Tibial artery (tissue), 4 donors: Measurements from ENCODE around the gene MARK4.

Experiments used
- DNase-seq, 2 donors: peaks; one replicate each; pipeline ENCODE4 v3.0.0-alpha.2; 2019
- H3K27ac ChIP-seq, 2 donors: fragments of 200-600 bp; sonication (generic) in 1 of 2; 1 replicate in 1 of 2; 2 replicates in 1 of 2; pipeline ENCODE4 v1.5.1; 2018 to 2019; ENCODE audit warnings: mild to moderate bottlenecking in 1 of 2
- H3K27me3 ChIP-seq, 2 donors: fragments of 200-600 bp; sonication (generic) in 1 of 2; one replicate each; pipeline versions ENCODE4 v1.5.1 to v1.6.0; 2016 to 2019
- H3K36me3 ChIP-seq, 3 donors: fragments of 200-600 bp; sonication (generic) in 2 of 3; one replicate each; pipeline ENCODE4 v1.5.1; 2016 to 2019; ENCODE audit warnings: mild to moderate bottlenecking in 2 of 3
- H3K4me1 ChIP-seq, 4 donors: fragments of 200-600 bp; sonication (generic) in 2 of 4; 1 replicate in 3 of 4; 2 replicates in 1 of 4; pipeline ENCODE4 v1.5.1; 2016 to 2019
- H3K4me3 ChIP-seq, 2 donors: fragments of 200-600 bp; sonication (generic) in 1 of 2; 1 replicate in 1 of 2; 2 replicates in 1 of 2; pipeline ENCODE4 v1.5.1; 2018 to 2019; ENCODE audit warnings: mild to moderate bottlenecking in 2 of 2
- H3K9me3 ChIP-seq, 3 donors: fragments of 200-600 bp; sonication (generic) in 1 of 3; one replicate each; pipeline ENCODE4 v1.5.1; 2016 to 2019
- CTCF ChIP-seq, 2 experiments: fragments of 200-600 bp in 1 of 2; fragments of 450-650 bp in 1 of 2; IDR thresholded peaks; one replicate each; pipeline ENCODE4 v1.5.1; 2017 to 2019; ENCODE audit warnings: antibody characterized with exemption in 2 of 2, mild to moderate bottlenecking in 1 of 2, moderate library complexity in 1 of 2
- intact Hi-C: fragments of 100-400 bp; cut with DNase I; formaldehyde crosslinking; loops from one replicate; pipeline ENCODE4 v1.15.0; 2023; ENCODE audit warnings: low total_unique reads

MARK4 gene

GRCh38 chr19:45250216-45250831, 747 bp upstream of the MARK4 start:
- Histone ChIP-seq H3K4me1 (peaks cover 0 to 50% (median 43%) of the 10 kb centered on the region in 4 donors), H3K4me3 (peak overlapping the region; percentile 97 to 99), H3K9me3 (no peaks in the 10 kb centered on the region), H3K36me3 (no peaks in the 10 kb centered on the region), H3K27ac (peak overlapping the region; percentile 81 to 82), H3K27me3 (peaks cover 0 to 7% of the 10 kb centered on the region in 2 donors)
- intact Hi-C loops: loop anchor here (10.0 kb wide), 1 partner anchor 256 kb away; no protein-coding TSS in a partner anchor
- no peak for DNase-seq
- no peak for TF ChIP-seq CTCF (IDR thresholded peaks at IDR 0.05)

GRCh38 chr19:45251452-45252354, 632 bp downstream of the MARK4 start:
- intact Hi-C loops: loop anchor here (10.0 kb wide), 1 partner anchor 257 kb away; no protein-coding TSS in a partner anchor
- H3K27ac ChIP-seq: peak overlapping the region; percentile 81 to 82
- TF ChIP-seq CTCF (IDR thresholded peaks at IDR 0.05): no peak
- H3K4me1 ChIP-seq: peaks cover 0 to 57% (median 43%) of the 10 kb centered on the region in 4 donors
- H3K9me3 ChIP-seq: no peaks in the 10 kb centered on the region
- DNase-seq: no peak
- no peaks in the 10 kb centered on the region for H3K36me3 ChIP-seq
- peaks cover 0 to 4% of the 10 kb centered on the region in 2 donors for H3K27me3 ChIP-seq
- peak overlapping the region; percentile 97 to 99 for H3K4me3 ChIP-seq

GRCh38 chr19:45253396-45254027, 2.4 kb downstream of the MARK4 start:
- no peaks in the 10 kb centered on the region for H3K27me3 ChIP-seq
- no peak overlapping the region for H3K4me3 ChIP-seq
- TF ChIP-seq CTCF (IDR thresholded peaks at IDR 0.05): no peak
- intact Hi-C loops: loop anchor here (10.0 kb wide), 1 partner anchor 259 kb away; no protein-coding TSS in a partner anchor
- peaks cover 0 to 53% (median 39%) of the 10 kb centered on the region in 4 donors for H3K4me1 ChIP-seq
- H3K27ac ChIP-seq: no peak overlapping the region
- peaks cover 0 to 2% (median 0%) of the 10 kb centered on the region in 3 donors for H3K36me3 ChIP-seq
- no peak for DNase-seq
- no peaks in the 10 kb centered on the region for H3K9me3 ChIP-seq

- intact Hi-C loops: loop anchor here (10.0 kb wide), 1 partner anchor 259 kb away; no protein-coding TSS in a partner anchor
- H3K36me3 ChIP-seq: peaks cover 0 to 8% (median 0%) of the 10 kb centered on the region in 3 donors
- no peak overlapping the region for H3K4me3 ChIP-seq
- DNase-seq: no peak
- no peak for TF ChIP-seq CTCF (IDR thresholded peaks at IDR 0.05)
- no peaks in the 10 kb centered on the region for H3K27me3 ChIP-seq
- H3K9me3 ChIP-seq: no peaks in the 10 kb centered on the region
- H3K27ac ChIP-seq: no peak overlapping the region
- peaks cover 0 to 49% (median 35%) of the 10 kb centered on the region in 4 donors for H3K4me1 ChIP-seq
These were observed 3.0 kb downstream of the MARK4 start for GRCh38 chr19:45254044-45254531.

GRCh38 chr19:45255611-45256157, 4.6 kb downstream of the MARK4 start:
- peaks cover 0 to 21% (median 0%) of the 10 kb centered on the region in 3 donors for H3K36me3 ChIP-seq
- H3K27me3 ChIP-seq: no peaks in the 10 kb centered on the region
- no peak overlapping the region for H3K27ac ChIP-seq
- no peaks in the 10 kb centered on the region for H3K9me3 ChIP-seq
- intact Hi-C loops: loop anchor here (10.0 kb wide), 1 partner anchor 261 kb away; no protein-coding TSS in a partner anchor
- no peak for DNase-seq
- peaks cover 0 to 41% (median 28%) of the 10 kb centered on the region in 4 donors for H3K4me1 ChIP-seq
- no peak for TF ChIP-seq CTCF (IDR thresholded peaks at IDR 0.05)
- no peak overlapping the region for H3K4me3 ChIP-seq
